WTC11 (cell line): ENCODE results near the gene PCGF1. TPM values are rescaled to one million over a fixed set of nuclear protein-coding genes. Genes with fewer than 3 reads are reported as not detected.

Experiments used
- ATAC-seq: fragments of 200-7000 bp; cut with Tn5 transposase; 2 replicates; pipeline ENCODE4 v1.10.0; 2021; ENCODE audit warnings: mild to moderate bottlenecking, moderate library complexity
- CTCF ChIA-PET: fragments of 300-600 bp; sonication (Branson Sonifier 250); formaldehyde crosslinking; loops from one replicate; lab custom pipeline; 2021; ENCODE audit warnings: antibody characterized with exemption; lab: Charles Lee
- POLR2A ChIA-PET: fragments of 350-600 bp; sonication (Branson Sonifier 250); formaldehyde crosslinking; loops from one replicate; lab custom pipeline; 2021; ENCODE audit warnings: antibody characterized with exemption; lab: Charles Lee
- DNase-seq: peaks from one replicate; pipeline ENCODE4 v3.0.0; 2021; ENCODE audit warnings: low spot score
- H3K27ac Mint-ChIP-seq: 2 replicates; pipeline ENCODE4 v1.8.0; 2021; ENCODE audit warnings: mixed read lengths
- H3K27me3 Mint-ChIP-seq: 2 replicates; pipeline ENCODE4 v1.8.0; 2021; ENCODE audit warnings: low read depth, mild to moderate bottlenecking, moderate library complexity, mixed read lengths
- H3K36me3 Mint-ChIP-seq: 2 replicates; pipeline ENCODE4 v1.8.0; 2021; ENCODE audit warnings: mixed read lengths
- H3K4me1 Mint-ChIP-seq: 2 replicates; pipeline ENCODE4 v1.8.0; 2022; ENCODE audit warnings: mixed read lengths
- H3K4me3 Mint-ChIP-seq: 2 replicates; pipeline ENCODE4 v1.8.0; 2021; ENCODE audit warnings: mild to moderate bottlenecking, moderate library complexity, mixed read lengths
- H3K9me3 Mint-ChIP-seq: 2 replicates; pipeline ENCODE4 v1.8.0; 2021; ENCODE audit warnings: mixed read lengths
- AR ChIP-seq: fragments of 250-450 bp; sonication (Bioruptor Pico); IDR thresholded peaks from 2 replicates; pipeline ENCODE4 v1.9.0; 2021; ENCODE audit warnings: mild to moderate bottlenecking
- CREM ChIP-seq: sonication (generic); formaldehyde crosslinking; IDR thresholded peaks from 2 replicates; pipeline ENCODE4 v1.8.1; 2022; ENCODE audit warnings: mild to moderate bottlenecking, missing genetic modification reagents, moderate library complexity
- E2F4 ChIP-seq: sonication (generic); formaldehyde crosslinking; IDR thresholded peaks from 2 replicates; pipeline ENCODE4 v1.8.1; 2022; ENCODE audit warnings: low read depth, mild to moderate bottlenecking, moderate library complexity, missing genetic modification reagents, borderline replicate concordance
- GTF2I ChIP-seq: fragments of 250-450 bp; sonication (Bioruptor Pico); conservative IDR thresholded peaks from 2 replicates; pipeline ENCODE4 v1.4.0; 2021; ENCODE audit warnings: mild to moderate bottlenecking
- JUN ChIP-seq: sonication (generic); formaldehyde crosslinking; IDR thresholded peaks from 2 replicates; pipeline ENCODE4 v1.8.0; 2023; ENCODE audit warnings: mild to moderate bottlenecking, missing genetic modification reagents
- KAT7 ChIP-seq: sonication (generic); formaldehyde crosslinking; IDR thresholded peaks from 2 replicates; pipeline ENCODE4 v1.8.1; 2023; ENCODE audit warnings: missing genetic modification reagents, mild to moderate bottlenecking, borderline replicate concordance
- MYBL2 ChIP-seq: sonication (generic); formaldehyde crosslinking; IDR thresholded peaks from 2 replicates; pipeline ENCODE4 v1.8.1; 2023; ENCODE audit warnings: mild to moderate bottlenecking, moderate library complexity, missing genetic modification reagents
- SMAD4 ChIP-seq: sonication (generic); formaldehyde crosslinking; IDR thresholded peaks from 2 replicates; pipeline ENCODE4 v1.8.0; 2022; ENCODE audit warnings: mild to moderate bottlenecking, missing genetic modification reagents
- ZBTB21 ChIP-seq: sonication (generic); formaldehyde crosslinking; IDR thresholded peaks from 2 replicates; pipeline ENCODE4 v1.8.1; 2023; ENCODE audit warnings: mild to moderate bottlenecking, missing genetic modification reagents, borderline replicate concordance
- ZNF121 ChIP-seq: sonication (generic); formaldehyde crosslinking; IDR thresholded peaks from 2 replicates; pipeline ENCODE4 v1.8.0; 2023; ENCODE audit warnings: missing genetic modification reagents
- ZNF232 ChIP-seq: sonication (generic); formaldehyde crosslinking; IDR thresholded peaks from 2 replicates; pipeline ENCODE4 v1.8.0; 2022; ENCODE audit warnings: mild to moderate bottlenecking, missing genetic modification reagents
- total RNA-seq: library from RNA; stranded (reverse); gene quantifications from 3 replicates; pipeline ENCODE4 v1.2.3, GENCODE V29; 2021
- TF ChIP-seq, protein P1 (sequence below): sonication (generic); formaldehyde crosslinking; IDR thresholded peaks from 2 replicates; pipeline ENCODE4 v1.8.0; 2022; ENCODE audit warnings: mild to moderate bottlenecking, missing genetic modification reagents
- TF ChIP-seq, protein P2 (sequence below): sonication (generic); formaldehyde crosslinking; IDR thresholded peaks from 2 replicates; pipeline ENCODE4 v1.8.1; 2023; ENCODE audit warnings: mild to moderate bottlenecking, missing genetic modification reagents
- TF ChIP-seq, protein P3 (sequence below): sonication (generic); formaldehyde crosslinking; IDR thresholded peaks from 2 replicates; pipeline ENCODE4 v1.8.0; 2023; ENCODE audit warnings: missing genetic modification reagents, mild to moderate bottlenecking, borderline replicate concordance
- TF ChIP-seq, protein P4 (sequence below): sonication (generic); formaldehyde crosslinking; IDR thresholded peaks from 2 replicates; pipeline ENCODE4 v1.8.1; 2022; ENCODE audit warnings: low read depth, missing genetic modification reagents, borderline replicate concordance

Gene PCGF1
- total RNA-seq, 1 experiment from 2014 or later = 15.7 TPM

GRCh38 chr2:74512744-74513604, 5.5 kb upstream of the PCGF1 start:
- ATAC-seq (no peak), DNase-seq (no peak)
- peaks cover 8% of the 10 kb centered on the region for H3K9me3 Mint-ChIP-seq
- peak overlapping the region; percentile 65 for H3K4me3 Mint-ChIP-seq
- ChIA-PET CTCF (interaction anchor here (1.2 to 2.3 kb wide), 2 partner anchors 9 to 30 kb away, joined by 6 to 8 read pairs; partner anchors contain the start of genes CCDC142 and TTC31), POLR2A (interaction anchor here (0.9 kb wide), 1 partner anchor 40 kb away, joined by 3 read pairs; no protein-coding TSS in a partner anchor)
- no peak overlapping the region for H3K27ac Mint-ChIP-seq
- H3K4me1 Mint-ChIP-seq = peaks cover 23% of the 10 kb centered on the region
- H3K27me3 Mint-ChIP-seq = peaks cover 99% of the 10 kb centered on the region
- H3K36me3 Mint-ChIP-seq = peaks cover 9% of the 10 kb centered on the region
- TF ChIP-seq, protein P1, sequence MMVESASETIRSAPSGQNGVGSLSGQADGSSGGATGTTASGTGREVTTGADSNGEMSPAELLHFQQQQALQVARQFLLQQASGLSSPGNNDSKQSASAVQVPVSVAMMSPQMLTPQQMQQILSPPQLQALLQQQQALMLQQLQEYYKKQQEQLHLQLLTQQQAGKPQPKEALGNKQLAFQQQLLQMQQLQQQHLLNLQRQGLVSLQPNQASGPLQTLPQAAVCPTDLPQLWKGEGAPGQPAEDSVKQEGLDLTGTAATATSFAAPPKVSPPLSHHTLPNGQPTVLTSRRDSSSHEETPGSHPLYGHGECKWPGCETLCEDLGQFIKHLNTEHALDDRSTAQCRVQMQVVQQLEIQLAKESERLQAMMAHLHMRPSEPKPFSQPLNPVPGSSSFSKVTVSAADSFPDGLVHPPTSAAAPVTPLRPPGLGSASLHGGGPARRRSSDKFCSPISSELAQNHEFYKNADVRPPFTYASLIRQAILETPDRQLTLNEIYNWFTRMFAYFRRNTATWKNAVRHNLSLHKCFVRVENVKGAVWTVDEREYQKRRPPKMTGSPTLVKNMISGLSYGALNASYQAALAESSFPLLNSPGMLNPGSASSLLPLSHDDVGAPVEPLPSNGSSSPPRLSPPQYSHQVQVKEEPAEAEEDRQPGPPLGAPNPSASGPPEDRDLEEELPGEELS (CRISPR knock-in tag) = no peak
- TF ChIP-seq KAT7 (CRISPR knock-in tag) (no peak), GTF2I (CRISPR knock-in tag) (no peak), ZNF121 (CRISPR knock-in tag) (no peak), MYBL2 (CRISPR knock-in tag) (no peak), E2F4 (no peak), SMAD4 (CRISPR knock-in tag) (no peak), JUN (no peak), AR (CRISPR knock-in tag) (no peak), ZBTB21 (CRISPR knock-in tag) (no peak), ZNF232 (no peak), CREM (no peak)
- TF ChIP-seq, protein P2, sequence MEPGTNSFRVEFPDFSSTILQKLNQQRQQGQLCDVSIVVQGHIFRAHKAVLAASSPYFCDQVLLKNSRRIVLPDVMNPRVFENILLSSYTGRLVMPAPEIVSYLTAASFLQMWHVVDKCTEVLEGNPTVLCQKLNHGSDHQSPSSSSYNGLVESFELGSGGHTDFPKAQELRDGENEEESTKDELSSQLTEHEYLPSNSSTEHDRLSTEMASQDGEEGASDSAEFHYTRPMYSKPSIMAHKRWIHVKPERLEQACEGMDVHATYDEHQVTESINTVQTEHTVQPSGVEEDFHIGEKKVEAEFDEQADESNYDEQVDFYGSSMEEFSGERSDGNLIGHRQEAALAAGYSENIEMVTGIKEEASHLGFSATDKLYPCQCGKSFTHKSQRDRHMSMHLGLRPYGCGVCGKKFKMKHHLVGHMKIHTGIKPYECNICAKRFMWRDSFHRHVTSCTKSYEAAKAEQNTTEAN (CRISPR knock-in tag) = no peak
- TF ChIP-seq, protein P3, sequence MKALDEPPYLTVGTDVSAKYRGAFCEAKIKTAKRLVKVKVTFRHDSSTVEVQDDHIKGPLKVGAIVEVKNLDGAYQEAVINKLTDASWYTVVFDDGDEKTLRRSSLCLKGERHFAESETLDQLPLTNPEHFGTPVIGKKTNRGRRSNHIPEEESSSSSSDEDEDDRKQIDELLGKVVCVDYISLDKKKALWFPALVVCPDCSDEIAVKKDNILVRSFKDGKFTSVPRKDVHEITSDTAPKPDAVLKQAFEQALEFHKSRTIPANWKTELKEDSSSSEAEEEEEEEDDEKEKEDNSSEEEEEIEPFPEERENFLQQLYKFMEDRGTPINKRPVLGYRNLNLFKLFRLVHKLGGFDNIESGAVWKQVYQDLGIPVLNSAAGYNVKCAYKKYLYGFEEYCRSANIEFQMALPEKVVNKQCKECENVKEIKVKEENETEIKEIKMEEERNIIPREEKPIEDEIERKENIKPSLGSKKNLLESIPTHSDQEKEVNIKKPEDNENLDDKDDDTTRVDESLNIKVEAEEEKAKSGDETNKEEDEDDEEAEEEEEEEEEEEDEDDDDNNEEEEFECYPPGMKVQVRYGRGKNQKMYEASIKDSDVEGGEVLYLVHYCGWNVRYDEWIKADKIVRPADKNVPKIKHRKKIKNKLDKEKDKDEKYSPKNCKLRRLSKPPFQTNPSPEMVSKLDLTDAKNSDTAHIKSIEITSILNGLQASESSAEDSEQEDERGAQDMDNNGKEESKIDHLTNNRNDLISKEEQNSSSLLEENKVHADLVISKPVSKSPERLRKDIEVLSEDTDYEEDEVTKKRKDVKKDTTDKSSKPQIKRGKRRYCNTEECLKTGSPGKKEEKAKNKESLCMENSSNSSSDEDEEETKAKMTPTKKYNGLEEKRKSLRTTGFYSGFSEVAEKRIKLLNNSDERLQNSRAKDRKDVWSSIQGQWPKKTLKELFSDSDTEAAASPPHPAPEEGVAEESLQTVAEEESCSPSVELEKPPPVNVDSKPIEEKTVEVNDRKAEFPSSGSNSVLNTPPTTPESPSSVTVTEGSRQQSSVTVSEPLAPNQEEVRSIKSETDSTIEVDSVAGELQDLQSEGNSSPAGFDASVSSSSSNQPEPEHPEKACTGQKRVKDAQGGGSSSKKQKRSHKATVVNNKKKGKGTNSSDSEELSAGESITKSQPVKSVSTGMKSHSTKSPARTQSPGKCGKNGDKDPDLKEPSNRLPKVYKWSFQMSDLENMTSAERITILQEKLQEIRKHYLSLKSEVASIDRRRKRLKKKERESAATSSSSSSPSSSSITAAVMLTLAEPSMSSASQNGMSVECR = no peak
- TF ChIP-seq, protein P4, sequence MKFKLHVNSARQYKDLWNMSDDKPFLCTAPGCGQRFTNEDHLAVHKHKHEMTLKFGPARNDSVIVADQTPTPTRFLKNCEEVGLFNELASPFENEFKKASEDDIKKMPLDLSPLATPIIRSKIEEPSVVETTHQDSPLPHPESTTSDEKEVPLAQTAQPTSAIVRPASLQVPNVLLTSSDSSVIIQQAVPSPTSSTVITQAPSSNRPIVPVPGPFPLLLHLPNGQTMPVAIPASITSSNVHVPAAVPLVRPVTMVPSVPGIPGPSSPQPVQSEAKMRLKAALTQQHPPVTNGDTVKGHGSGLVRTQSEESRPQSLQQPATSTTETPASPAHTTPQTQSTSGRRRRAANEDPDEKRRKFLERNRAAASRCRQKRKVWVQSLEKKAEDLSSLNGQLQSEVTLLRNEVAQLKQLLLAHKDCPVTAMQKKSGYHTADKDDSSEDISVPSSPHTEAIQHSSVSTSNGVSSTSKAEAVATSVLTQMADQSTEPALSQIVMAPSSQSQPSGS (CRISPR knock-in tag) = no peak
